GM04504 (cell line): ENCODE data around the gene RFC4.
A peak's percentile ranks its signal among the peaks of the same experiment; 100 is the strongest.
"Not testable (repeated sequence)": the region's sequence is repeated elsewhere in the genome, so short reads cannot be mapped to it uniquely, and the experiment has no call there.

ENCODE experiments used
- DNase-seq: peaks from one replicate; pipeline ENCODE4 v3.0.0-alpha.2; 2012; ENCODE audit warnings: low read depth

RFC4 gene

DNA sequence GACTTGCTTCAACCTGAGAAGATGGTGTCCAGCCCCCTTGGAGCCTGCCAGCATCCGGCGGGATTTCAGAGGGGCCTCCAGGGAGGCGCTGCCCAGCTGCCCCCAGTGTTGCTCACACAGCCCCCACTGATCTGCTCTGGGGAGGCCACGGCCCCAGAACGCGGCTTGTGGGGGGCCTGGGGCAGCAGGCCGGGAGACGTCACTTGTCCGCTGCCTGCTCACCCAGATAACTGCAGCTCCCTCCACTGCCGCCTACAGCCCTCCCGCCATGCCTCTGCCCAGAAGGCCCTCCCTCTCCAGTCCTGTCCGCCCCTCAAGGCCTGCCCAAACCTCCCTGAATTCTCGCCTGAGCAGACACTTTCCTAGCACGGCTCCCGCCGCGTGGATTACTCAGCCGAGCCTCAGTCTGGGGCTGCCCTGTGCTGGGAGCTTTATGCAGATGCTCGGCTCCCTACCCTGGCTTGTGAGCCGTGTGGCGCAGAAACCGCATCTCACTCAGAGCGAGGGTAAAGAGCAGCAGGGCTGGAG is 19.1 kb upstream of the RFC4 start:
- peak; percentile 19 for DNase-seq

DNA sequence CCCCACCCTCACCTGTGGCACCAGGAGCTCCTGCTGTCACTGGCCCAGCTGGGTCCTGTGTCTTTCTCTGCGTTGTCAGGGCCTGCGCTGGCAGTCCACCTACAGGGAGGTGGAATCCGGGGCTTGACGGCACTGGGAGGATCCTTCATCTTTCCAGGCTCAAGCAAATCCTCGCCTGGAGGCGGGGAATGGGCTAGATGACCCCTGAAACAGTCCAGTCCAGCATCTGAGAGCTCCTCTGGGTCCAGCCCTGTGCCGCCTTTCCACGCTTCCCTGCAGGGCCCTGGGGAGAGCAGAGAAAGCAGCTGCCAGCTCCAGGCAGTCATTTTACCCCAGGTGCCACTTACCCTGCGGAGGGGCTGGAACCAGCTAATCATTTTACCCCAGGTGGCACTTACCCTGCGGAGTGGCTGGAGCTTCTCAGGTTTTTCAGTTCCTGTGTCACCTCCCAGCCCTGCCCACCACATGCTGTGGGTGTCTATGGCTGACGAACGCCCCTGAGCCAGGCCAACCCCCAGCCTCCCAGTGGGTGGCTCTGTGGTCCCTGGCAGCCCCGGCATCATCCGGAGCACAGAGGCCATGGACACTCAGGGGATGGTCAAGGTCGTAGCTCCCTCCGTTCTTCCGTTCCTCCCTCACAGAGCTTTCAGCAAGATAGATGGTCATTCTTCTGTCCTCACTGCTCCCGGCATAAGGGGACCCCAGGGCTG is 18.3 kb upstream of the RFC4 start:
- DNase-seq: no peak

DNA sequence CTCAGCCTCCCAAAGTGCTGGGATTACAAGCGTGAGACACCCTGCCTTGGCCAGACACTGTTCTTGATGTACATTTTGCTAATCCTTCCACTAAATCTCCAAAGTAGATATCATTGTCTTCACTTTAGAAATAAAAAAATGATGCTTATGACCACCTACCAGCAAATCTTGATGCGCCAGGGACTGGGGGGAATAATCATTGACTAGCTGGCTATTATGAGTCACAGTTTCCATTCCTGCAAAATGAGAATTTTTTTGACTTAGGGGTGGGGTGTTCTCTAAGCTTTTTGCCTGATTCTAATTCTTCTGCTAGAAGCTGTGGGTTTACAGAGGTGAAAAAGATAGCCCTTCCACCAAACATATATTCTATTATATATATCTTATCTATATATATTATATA is 17.1 kb upstream of the RFC4 start:
- DNase-seq: no peak

DNA sequence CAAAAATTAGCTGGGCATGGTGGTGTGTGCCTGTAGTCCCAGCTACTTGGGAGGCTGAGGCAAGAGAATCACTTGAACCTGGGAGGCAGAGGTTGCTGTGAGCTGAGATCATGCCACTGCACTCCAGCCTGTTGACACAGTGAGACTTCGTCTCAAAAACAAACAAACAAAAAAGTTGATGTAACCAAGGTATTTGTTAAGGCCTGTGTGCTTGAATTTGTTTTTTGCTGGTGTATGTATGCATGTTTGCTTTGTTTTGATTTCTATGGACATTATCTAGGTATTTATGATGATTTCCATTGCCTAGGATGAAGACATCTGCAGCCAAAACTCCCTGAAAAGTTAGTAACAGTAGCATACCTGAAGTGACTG is 16.1 kb upstream of the RFC4 start:
- not testable (repeated sequence) for DNase-seq

DNA sequence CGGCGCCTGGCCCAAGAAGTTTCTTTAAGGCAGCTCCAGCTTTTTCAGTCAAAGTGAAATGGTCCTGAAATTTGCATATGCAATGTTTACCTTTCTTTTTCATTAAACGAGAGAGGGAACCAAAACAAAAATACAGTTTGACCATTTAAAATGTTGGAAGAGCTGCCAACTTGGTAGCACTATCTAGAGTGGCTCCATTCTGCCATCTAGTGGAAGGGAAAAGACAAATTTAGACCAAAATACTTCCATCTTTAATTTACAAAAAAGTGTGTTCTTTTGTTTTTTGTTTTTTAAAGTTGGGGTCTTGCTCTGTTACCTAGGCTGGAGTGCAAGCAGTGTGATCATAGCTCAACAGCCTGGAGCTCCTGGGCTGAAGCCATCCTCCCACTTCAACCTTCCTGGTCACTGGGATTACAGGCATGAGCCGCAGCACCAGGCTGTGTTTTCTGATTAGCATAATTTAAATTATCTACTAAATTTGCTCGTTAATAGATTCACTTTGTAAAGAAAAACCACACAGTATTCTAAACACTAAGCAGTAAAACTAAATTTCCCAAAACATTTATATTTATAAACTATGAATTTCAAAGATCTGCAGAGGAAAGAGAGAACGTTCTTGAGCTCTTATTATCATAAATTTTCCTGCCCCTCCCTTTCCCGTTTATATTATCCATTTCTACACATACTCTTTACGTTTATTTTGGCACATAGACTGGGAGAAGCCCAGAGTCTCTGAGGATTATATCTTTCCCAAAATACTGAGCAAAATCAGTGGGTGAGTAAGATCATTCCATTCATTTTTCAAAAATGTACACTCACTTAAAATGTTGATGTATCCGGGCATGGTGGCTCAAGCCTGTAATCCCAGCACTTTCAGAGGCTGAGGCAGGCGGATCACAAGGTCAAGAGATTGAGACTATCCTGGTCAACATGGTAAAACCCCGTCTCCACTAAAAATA is 15.4 kb upstream of the RFC4 start:
- DNase-seq: peak; percentile 26

DNA sequence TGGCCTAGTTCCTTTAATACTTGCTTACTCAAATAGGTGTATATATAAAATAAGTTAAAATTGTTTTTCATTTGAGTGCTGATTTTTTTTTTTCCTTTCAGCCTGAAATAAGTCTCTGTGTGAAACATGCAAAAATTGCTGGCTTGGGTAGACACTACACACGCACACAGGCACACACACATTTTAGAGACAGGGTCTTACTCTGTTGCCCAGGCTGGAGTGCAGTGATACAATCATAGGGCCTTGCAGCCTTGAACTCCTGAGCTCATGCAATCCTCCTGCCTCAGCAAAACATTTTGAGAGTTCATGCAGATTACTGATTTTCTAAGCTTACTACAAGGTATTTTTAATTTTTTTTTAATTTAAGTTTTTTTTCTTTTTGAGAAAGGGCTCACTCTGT is 12.7 kb upstream of the RFC4 start:
- no peak for DNase-seq

DNA sequence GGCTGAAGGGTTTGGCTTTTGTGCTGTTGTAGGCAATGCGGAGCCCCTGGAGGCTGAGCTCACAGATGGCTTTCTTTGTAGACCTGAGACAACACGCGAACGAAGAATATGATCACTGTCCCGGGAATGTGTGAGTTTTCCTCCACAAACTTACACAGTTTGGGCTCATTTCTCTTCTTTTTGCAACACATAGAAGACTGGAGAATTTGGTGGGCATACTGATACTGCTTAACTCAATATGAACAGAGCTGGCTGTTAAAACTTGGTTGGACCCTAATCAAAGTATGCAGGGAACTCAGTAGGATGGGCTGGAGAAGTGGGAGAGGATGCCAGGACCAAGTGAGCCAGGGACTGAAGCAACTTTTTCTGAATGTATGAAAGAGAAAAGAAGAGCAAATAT is 12.2 kb upstream of the RFC4 start:
- no peak for DNase-seq

DNA sequence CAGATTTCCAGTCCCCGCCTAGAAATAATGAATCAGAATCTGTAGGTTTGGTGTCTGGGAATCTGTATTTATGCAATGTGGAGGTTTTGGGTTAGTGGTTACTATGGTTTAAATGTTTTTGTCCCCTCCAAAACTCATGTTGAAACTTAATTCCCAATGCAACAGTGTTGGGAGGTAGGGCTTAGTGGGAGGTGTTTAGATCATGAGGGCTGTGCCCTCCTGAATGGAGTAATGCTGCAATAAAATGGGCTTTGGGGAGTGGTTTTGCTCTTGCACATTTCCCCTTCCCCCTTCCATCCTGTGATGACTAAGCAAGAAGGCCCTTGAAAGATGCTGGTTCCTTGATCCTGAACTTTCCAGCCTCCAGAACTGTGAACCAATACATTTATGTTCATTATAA is 9.2 kb upstream of the RFC4 start:
- DNase-seq: peak; percentile 28

DNA sequence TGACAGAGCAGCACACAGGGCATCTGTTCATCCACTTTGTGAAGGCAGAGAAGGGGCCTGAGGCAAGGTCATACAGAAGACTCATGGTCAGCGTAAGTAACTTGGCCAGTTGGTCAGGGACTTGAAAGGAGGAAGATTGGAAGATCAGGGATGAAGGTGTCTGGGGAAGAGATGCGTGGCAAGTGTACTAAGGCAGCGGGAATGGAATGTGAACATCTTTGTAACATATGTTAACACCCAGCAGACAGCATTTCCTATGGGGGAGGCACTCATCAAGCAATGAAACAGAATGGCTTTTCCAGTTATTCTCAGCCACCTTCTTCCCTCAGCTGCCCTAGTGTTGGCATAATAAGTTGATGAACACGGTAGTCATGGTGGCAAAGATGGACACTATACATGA is 7.8 kb upstream of the RFC4 start:
- DNase-seq: no peak

DNA sequence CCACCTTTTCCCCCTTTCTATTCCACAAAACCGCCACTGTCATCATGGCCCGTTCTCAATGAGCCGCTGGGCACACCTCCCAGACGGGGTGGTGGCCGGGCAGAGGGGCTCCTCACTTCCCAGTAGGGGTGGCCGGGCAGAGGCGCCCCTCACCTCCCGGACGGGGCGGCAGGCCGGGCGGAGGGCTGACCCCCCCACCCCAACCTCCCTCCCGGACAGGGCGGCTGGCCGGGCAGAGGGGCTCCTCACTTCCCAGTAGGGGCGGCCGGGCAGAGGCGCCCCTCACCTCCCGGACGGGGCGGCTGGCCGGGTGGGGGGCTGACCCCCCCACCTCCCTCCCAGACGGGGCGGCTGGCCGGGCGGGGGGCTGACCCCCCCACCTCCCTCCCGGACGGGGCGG is 5.0 kb upstream of the RFC4 start:
- DNase-seq: not testable (repeated sequence)

DNA sequence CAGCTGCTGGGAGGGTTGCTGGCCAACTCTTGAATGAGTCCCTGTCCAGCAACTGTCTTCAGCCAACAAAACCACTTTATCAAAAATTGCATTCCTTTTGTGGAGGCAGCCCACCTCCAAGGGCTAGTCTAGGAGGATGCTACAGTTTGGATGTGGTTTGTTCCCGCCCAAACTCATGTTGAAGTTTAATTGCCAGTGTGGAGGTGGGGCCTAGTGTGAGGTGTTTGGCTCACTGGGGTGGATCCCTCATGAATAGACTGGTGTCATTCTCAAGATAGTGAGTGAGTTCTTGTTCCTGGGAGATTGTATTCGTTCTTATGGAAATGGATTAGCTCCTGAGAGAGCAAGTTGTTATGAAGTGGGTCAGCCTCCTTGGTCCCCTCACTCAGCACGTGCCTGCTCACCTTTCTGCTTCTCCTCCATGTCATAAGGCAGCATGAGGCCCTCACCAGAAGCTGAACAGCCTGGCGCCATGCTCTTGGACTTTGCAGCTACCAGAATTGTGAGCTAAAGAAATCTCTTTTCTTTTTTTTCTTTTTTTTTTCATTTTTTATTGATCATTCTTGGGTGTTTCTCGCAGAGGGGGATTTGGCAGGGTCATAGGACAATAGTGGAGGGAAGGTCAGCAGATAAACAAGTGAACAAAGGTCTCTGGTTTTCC is 4.2 kb upstream of the RFC4 start:
- DNase-seq: no peak

DNA sequence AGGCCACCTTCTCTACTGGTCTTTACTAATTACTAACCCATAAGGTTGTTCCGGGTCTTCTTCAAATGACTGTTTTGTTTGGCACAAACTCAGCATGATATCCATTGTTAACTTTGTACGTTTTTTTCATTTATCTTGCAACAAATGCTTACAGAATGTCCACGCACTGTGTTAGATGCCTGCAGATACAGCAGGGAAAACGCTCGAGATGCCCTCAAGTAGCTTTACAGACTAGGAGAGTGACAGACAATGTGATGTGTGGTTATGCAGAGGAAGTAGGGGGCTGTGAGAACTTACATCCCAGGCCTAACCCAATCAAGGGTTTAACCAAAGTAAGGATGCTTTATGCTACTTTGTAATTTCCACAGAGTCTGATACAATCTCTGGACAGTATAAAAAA is 949 bp upstream of the RFC4 start:
- DNase-seq: no peak

DNA sequence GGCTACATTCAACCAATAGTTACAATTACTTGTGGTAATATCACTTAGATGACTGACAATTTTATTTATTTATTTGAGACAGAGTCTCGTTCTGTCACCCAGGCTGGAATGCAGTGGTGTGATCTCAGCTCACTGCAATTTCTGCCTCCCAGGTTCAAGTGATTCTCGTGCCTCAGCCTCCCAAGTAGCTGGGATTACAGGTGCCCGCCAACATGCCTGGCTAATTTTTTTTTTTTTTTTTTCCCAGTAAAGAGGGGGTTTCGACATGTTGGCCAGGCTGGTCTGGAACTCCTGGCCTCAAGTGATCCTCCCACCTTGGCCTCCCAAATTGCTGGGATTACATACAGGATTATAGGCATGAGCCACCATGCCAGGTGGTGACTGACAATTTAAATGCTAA is 2.8 kb downstream of the RFC4 start:
- DNase-seq: not testable (repeated sequence)

DNA sequence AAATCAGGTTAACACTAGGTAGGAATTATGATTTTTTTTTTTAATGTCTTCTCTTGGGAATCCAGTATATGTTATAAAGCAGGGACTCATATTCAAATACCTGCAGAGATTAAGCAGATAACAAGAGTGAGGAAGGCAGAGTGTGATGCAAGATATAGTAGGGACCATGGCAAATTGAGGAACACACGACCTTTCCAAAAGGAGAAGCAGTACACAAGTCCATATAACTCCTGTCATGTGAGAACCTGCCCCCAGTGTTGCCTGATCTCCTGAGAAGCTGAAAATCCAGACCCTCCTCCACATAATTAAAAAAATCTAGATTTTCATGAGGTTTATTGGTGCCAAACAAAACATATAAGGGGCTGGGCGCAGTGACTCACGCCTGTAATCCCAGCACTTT is 3.6 kb downstream of the RFC4 start:
- no peak for DNase-seq

DNA sequence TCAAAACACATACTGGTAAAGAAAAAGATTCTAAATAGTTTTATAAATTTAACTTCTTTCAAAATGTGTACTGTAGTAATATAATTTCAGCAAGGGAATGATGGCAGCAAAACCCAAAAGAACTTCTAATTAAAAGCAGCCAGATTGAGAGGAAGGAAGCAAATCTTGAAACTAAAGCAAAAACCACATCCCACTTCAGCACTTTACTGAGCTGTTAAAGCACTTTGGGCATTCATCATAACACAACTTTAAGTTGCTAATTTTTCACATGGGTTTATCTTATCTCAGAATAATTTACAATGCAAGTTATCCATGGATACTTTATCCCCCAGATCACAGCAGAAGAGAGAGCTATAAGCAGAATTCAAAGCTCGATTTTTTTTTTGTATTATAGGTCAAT is 6.0 kb downstream of the RFC4 start:
- DNase-seq: no peak

DNA sequence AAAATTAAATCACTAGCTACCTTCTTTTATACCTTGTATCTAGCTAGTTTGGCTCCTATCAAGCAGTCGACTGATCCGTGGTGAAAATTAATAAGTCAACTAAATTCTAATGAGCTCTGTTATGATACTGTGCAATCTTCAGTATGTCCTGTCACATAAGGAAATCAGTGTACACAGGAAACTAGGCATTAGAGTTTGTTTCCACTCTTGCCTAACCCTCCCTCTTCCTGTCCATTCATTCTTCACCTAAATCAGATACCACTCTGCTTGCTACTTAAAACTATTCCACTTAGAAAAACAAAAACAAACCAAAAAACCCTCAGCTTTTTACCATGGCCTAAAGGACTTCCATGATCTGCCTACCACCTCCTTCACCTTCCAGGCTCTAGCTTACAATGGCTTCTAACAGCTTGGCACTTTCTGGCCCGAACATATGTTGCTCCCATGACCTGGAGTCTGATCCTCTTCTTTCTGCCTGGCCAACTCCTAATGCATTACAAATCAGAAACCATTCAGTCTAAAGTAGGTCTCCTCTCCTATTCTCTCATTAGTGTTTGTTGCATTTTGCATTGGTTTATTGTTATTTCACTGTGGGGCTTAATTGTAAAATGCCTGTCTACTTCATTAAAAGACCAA is 7.9 kb downstream of the RFC4 start:
- DNase-seq: no peak

DNA sequence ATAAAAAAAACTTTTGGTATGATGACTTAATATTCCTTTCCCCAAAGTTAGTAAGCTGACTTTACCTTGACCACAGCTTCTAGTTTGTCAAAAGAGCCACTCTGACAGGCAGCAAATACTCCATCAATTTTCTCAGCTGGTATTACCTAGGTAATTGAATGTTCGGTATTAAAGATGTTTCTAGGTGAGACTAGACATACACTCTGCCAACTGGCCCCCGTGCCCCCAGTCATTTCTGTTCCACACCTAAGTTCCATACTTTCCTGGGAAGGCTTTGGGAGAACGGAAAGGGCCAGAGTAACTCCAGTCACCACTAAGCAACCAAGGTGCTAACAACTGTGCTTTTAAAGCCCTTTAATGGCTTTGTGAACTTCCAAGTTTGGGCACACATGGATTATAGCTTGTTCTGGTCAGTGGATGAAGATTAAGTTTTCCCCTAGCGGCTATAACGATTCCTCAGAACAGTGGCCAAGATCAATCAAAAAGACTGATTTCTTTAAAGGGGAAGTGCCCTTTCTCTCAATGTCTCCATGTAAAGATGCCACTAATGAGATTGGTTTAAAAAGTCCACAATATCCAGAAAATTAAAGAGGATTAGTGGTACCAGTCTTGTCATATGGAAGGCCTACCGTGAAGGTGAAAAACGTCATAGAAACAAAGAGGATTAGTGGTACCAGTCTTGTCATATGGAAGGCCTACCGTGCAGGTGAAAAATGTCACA is 15.9 kb downstream of the RFC4 start:
- no peak for DNase-seq

DNA sequence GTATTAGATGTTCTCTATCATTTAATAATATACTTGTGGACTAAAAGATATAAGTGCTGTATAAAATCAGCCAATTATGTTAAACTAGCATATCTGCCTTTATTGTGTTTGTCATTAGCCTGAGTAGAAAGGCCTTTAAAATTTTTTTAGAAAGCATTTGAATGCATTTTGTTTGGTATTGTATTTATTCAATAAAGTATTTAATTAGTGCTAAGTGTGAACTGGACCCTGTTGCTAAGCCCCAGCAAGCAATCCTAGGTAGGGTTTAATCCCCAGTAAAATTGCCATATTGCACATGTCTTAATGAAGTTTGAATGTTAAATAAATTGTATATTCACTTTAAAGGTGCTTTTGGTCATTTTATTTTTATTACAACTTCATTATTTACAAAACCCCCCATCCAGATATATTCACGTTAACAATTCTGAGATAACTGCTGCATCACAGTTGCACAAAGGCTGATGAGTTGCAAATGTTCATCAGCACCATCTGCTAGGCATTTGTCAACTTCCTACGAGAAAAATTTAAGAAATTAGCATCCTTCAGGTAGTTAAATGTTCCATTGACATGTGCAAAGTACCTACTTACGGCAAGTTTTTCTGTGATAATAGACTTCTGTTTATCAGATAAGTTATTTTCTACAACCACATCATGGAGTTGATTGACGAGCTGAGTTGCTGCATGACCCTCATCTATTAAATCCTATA is 16.6 kb downstream of the RFC4 start:
- DNase-seq: no peak

DNA sequence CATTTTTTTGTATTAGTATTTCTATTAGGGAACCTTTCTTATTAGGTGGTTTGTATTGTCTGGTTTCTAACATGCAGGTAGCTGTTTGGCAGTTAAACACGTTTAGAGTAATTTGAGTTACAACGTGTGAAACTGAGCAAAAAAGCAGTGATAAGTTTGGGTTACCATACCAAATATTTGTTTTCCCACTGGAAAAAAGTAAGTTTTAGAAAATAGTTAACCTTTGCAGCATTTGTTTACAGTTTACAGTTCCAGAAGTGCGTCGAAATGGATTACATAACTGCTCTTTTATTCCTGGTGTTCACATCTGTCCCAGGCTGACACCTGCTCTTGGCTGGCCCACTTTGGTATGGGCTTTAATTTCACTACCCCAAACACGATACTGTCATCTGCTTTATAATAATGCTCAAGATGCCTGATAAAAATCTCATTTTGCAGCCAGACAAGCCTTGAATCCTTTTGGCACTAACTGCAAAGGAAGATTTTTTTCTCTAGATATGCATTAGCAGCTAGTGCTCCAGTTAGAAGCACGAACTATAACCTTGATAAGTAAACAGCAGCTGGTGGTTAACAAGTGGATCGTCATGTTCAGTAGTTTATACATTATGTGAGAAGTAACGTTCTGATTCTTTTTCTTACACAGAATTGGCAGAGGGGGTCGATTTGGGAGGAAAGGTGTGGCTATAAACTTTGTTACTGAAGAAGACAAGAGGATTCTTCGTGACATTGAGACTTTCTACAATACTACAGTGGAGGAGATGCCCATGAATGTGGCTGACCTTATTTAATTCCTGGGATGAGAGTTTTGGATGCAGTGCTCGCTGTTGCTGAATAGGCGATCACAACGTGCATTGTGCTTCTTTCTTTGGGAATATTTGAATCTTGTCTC is 17.6 kb downstream of the RFC4 start:
- DNase-seq: no peak
